ENCODE data around the gene KRTAP3-3. TPM values are rescaled to one million over a fixed set of nuclear protein-coding genes. Genes with fewer than 3 reads are reported as not detected.
"Not testable (repeated sequence)": the region's sequence is repeated elsewhere in the genome, so short reads cannot be mapped to it uniquely, and the experiment has no call there.

Gene KRTAP3-3
- total and polyA plus RNA-seq, 2 experiments from 2014 or later: not detected

GRCh38 chr17:41004397-41004796 is 10.4 kb upstream of the KRTAP3-3 start:
- Histone ChIP-seq H4K20me1 (ENCODE audit: insufficient read depth, poor library complexity, severe bottlenecking) (no peaks in the 10 kb centered on the region), H3K27ac (no peak overlapping the region), H3K9me2 (replicated peaks; ENCODE audit: insufficient read depth) (no peaks in the 10 kb centered on the region), H3K36me3 (replicated peaks; ENCODE audit: insufficient read depth, low read depth) (no peaks in the 10 kb centered on the region), H3K4me3 (no peak overlapping the region), H3K9me3 (ENCODE audit: low read depth) (no peaks in the 10 kb centered on the region), H3K79me2 (no peaks in the 10 kb centered on the region), H2AFZ (no peak overlapping the region), H3K4me1 (ENCODE audit: insufficient read depth) (peaks cover 8% of the 10 kb centered on the region), H3K4me2 (no peak overlapping the region), H3K27me3 (no peaks in the 10 kb centered on the region)
- TF ChIP-seq EZH2phosphoT487 (IDR thresholded peaks at IDR 0.05; ENCODE audit: low read depth, severe bottlenecking, unreplicated experiment) (no peak), EZH2 (IDR thresholded peaks at IDR 0.05; ENCODE audit: borderline replicate concordance) (no peak), CTCF (IDR thresholded peaks at IDR 0.05; ENCODE audit: poor library complexity) (no peak)
- whole genome bisulfite sequencing (ENCODE audit: low lambda C conversion rate, missing lambda C conversion rate): 100% methylated on average over 3 of the region's 3 CpGs
- no peak for DNase-seq (ENCODE audit: low spot score)

GRCh38 chr17:41003926-41004325 is 10.0 kb upstream of the KRTAP3-3 start:
- Histone ChIP-seq H3K4me2 (no peak overlapping the region), H3K4me3 (no peak overlapping the region), H3K9me2 (replicated peaks; ENCODE audit: insufficient read depth) (no peaks in the 10 kb centered on the region), H4K20me1 (ENCODE audit: insufficient read depth, poor library complexity, severe bottlenecking) (no peaks in the 10 kb centered on the region), H2AFZ (no peak overlapping the region), H3K9me3 (ENCODE audit: low read depth) (no peaks in the 10 kb centered on the region), H3K79me2 (no peaks in the 10 kb centered on the region), H3K27me3 (no peaks in the 10 kb centered on the region), H3K27ac (no peak overlapping the region), H3K4me1 (ENCODE audit: insufficient read depth) (peaks cover 3% of the 10 kb centered on the region), H3K36me3 (replicated peaks; ENCODE audit: insufficient read depth, low read depth) (no peaks in the 10 kb centered on the region)
- 76% methylated on average over 4 of the region's 4 CpGs for WGBS (ENCODE audit: low lambda C conversion rate, missing lambda C conversion rate)
- TF ChIP-seq CTCF (IDR thresholded peaks at IDR 0.05; ENCODE audit: poor library complexity) (no peak), EZH2phosphoT487 (IDR thresholded peaks at IDR 0.05; ENCODE audit: low read depth, severe bottlenecking, unreplicated experiment) (no peak), EZH2 (IDR thresholded peaks at IDR 0.05; ENCODE audit: borderline replicate concordance) (no peak)
- no peak for DNase-seq (ENCODE audit: low spot score)

DNA sequence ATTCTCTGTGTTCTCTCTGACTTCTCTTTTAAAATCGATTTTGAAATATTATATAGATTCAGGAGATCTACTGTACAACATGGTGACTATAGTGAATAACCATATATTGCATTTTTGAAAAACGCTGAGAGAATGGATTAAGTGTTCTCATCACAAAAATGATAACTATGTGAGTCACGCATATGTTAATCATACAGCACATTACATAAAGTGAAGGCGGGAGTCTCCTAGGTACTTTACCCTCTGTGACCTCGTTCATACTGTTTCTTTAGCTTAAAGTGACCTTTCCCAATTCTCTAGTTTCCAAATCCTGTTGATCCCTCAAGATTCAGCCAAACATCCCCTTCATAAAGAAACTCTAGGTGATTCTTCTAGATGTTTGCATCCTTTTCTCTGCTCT is 8.8 kb upstream of the KRTAP3-3 start:
- peaks cover 3% of the 10 kb centered on the region for H3K4me1 ChIP-seq (ENCODE audit: insufficient read depth)
- TF ChIP-seq EZH2 (IDR thresholded peaks at IDR 0.05; ENCODE audit: borderline replicate concordance) (no peak), CTCF (IDR thresholded peaks at IDR 0.05; ENCODE audit: poor library complexity) (no peak), EZH2phosphoT487 (IDR thresholded peaks at IDR 0.05; ENCODE audit: low read depth, severe bottlenecking, unreplicated experiment) (no peak)
- DNase-seq (ENCODE audit: low spot score): no peak
- no peaks in the 10 kb centered on the region for H3K9me2 ChIP-seq (replicated peaks; ENCODE audit: insufficient read depth)
- no peaks in the 10 kb centered on the region for H3K27me3 ChIP-seq
- no peak overlapping the region for H2AFZ ChIP-seq
- no peak overlapping the region for H3K27ac ChIP-seq
- no peaks in the 10 kb centered on the region for H3K36me3 ChIP-seq (replicated peaks; ENCODE audit: insufficient read depth, low read depth)
- H4K20me1 ChIP-seq (ENCODE audit: insufficient read depth, poor library complexity, severe bottlenecking): no peaks in the 10 kb centered on the region
- no peak overlapping the region for H3K4me2 ChIP-seq
- H3K4me3 ChIP-seq: no peak overlapping the region
- no peaks in the 10 kb centered on the region for H3K9me3 ChIP-seq (ENCODE audit: low read depth)
- WGBS (ENCODE audit: low lambda C conversion rate, missing lambda C conversion rate): 61% methylated on average over 5 of the region's 5 CpGs
- no peaks in the 10 kb centered on the region for H3K79me2 ChIP-seq

GRCh38 chr17:41001795-41002194 is 7.8 kb upstream of the KRTAP3-3 start:
- peaks cover 4% of the 10 kb centered on the region for H3K27me3 ChIP-seq
- no peaks in the 10 kb centered on the region for H3K79me2 ChIP-seq
- H3K9me3 ChIP-seq (ENCODE audit: low read depth): no peaks in the 10 kb centered on the region
- no peaks in the 10 kb centered on the region for H4K20me1 ChIP-seq (ENCODE audit: insufficient read depth, poor library complexity, severe bottlenecking)
- no peaks in the 10 kb centered on the region for H3K9me2 ChIP-seq (replicated peaks; ENCODE audit: insufficient read depth)
- H3K4me1 ChIP-seq (ENCODE audit: insufficient read depth): peaks cover 3% of the 10 kb centered on the region
- H2AFZ ChIP-seq: no peak overlapping the region
- TF ChIP-seq EZH2phosphoT487 (IDR thresholded peaks at IDR 0.05; ENCODE audit: low read depth, severe bottlenecking, unreplicated experiment) (no peak), EZH2 (IDR thresholded peaks at IDR 0.05; ENCODE audit: borderline replicate concordance) (no peak), CTCF (IDR thresholded peaks at IDR 0.05; ENCODE audit: poor library complexity) (no peak)
- no peak overlapping the region for H3K4me3 ChIP-seq
- no peak overlapping the region for H3K27ac ChIP-seq
- H3K4me2 ChIP-seq: no peak overlapping the region
- no peaks in the 10 kb centered on the region for H3K36me3 ChIP-seq (replicated peaks; ENCODE audit: insufficient read depth, low read depth)
- DNase-seq (ENCODE audit: low spot score): no peak
- WGBS (ENCODE audit: low lambda C conversion rate, missing lambda C conversion rate): 73% methylated on average over 4 of the region's 4 CpGs

- DNase-seq (ENCODE audit: low spot score); H2AFZ ChIP-seq; H3K9me2 ChIP-seq (replicated peaks; ENCODE audit: insufficient read depth): not testable (repeated sequence)
Measured at GRCh38 chr17:40999563-40999962, 5.6 kb upstream of the KRTAP3-3 start, which contains the start of gene KRTAP3-2. KRTAP3-2 (minus strand) TSS chr17:40999906; CDS start chr17:40999853, 53 bp downstream.

More at GRCh38 chr17:40999563-40999962, 5.6 kb upstream of the KRTAP3-3 start, which contains the start of gene KRTAP3-2:
- not testable (repeated sequence) for H3K79me2 ChIP-seq; H3K27ac ChIP-seq; H3K27me3 ChIP-seq; H3K9me3 ChIP-seq (ENCODE audit: low read depth); H3K4me2 ChIP-seq; H3K4me1 ChIP-seq (ENCODE audit: insufficient read depth); H3K4me3 ChIP-seq; H4K20me1 ChIP-seq (ENCODE audit: insufficient read depth, poor library complexity, severe bottlenecking); H3K36me3 ChIP-seq (replicated peaks; ENCODE audit: insufficient read depth, low read depth)
- WGBS (ENCODE audit: low lambda C conversion rate, missing lambda C conversion rate): 87% methylated on average over 6 of the region's 6 CpGs
